Prostate gland (tissue), 2 donors: ENCODE results near the gene PITPNC1. TPM values are rescaled to one million over a fixed set of nuclear protein-coding genes. Genes with fewer than 3 reads are reported as not detected.
"Not testable (repeated sequence)": the region's sequence is repeated elsewhere in the genome, so short reads cannot be mapped to it uniquely, and the experiment has no call there.

Experiments used
- DNase-seq: peaks from one replicate; pipeline ENCODE4 v3.0.0-alpha.2; 2019; ENCODE audit warnings: low spot score
- H3K27ac ChIP-seq, 2 donors: fragments of 200-600 bp; sonication (generic); 2 replicates each; pipeline ENCODE4 v1.5.1; 2017 to 2019
- H3K27me3 ChIP-seq: fragments of 200-600 bp; sonication (generic); replicated peaks from 2 replicates; pipeline ENCODE4 v1.5.1; 2019; ENCODE audit not compliant: insufficient read depth
- H3K36me3 ChIP-seq, 2 donors: fragments of 200-600 bp; sonication (generic); 1 replicate in 1 of 2; 2 replicates in 1 of 2; pipeline versions ENCODE4 v1.5.1 to v1.8.1; 2017 to 2019
- H3K4me1 ChIP-seq: fragments of 200-600 bp; sonication (generic); replicated peaks from 2 replicates; pipeline ENCODE4 v1.5.1; 2019
- H3K4me3 ChIP-seq, 2 donors: fragments of 200-600 bp; sonication (generic); 2 replicates each; pipeline ENCODE4 v1.5.1; 2017 to 2019
- H3K9me3 ChIP-seq: fragments of 200-600 bp; sonication (generic); 2 replicates; pipeline ENCODE4 v1.5.1; 2017
- CTCF ChIP-seq, 4 experiments: fragments of 200-600 bp in 2 of 4; fragments of 450-650 bp in 2 of 4; sonication (generic) in 2 of 4; IDR thresholded peaks; 1 replicate in 3 of 4; 2 replicates in 1 of 4; pipeline ENCODE4 v1.5.1; 2016 to 2019; ENCODE audit warnings: antibody characterized with exemption in 4 of 4, mild to moderate bottlenecking in 2 of 4, moderate library complexity in 2 of 4
- POLR2A ChIP-seq: fragments of 450-650 bp; IDR thresholded peaks from one replicate; pipeline ENCODE4 v1.6.1; 2016; ENCODE audit warnings: antibody characterized with exemption, mild to moderate bottlenecking
- POLR2AphosphoS5 ChIP-seq: sonication (generic); formaldehyde crosslinking; IDR thresholded peaks from one replicate; pipeline ENCODE4 v1.6.1; 2017; ENCODE audit warnings: antibody characterized with exemption
- WGBS: methylation state at CpG from one replicate; pipeline ENCODE4 v1.1.5; 2018; 5-methylcytosine and 5-hydroxymethylcytosine counted together
- intact Hi-C: fragments of 100-400 bp; cut with DNase I; formaldehyde crosslinking; loops from one replicate; pipeline ENCODE4 v1.14.2; 2022
- total RNA-seq, 2 donors: library from RNA; depleted of rRNA; stranded (reverse); fragments of >200 nt; gene quantifications; one replicate each; pipeline ENCODE4 v1.1.0, GENCODE V29; 2016

PITPNC1 gene
- total RNA-seq, 2 donors from 2014 or later = 10.1 to 12.9 TPM

- WGBS = 95% methylated on average over 4 of the region's 4 CpGs
- no peak for TF ChIP-seq POLR2A
- no peak for TF ChIP-seq CTCF (IDR thresholded peaks at IDR 0.05)
- TF ChIP-seq POLR2AphosphoS5 = no peak
- DNase-seq = no peak
- H3K9me3 ChIP-seq = no peaks in the 10 kb centered on the region
- no peak overlapping the region for H3K27ac ChIP-seq
- H3K4me3 ChIP-seq = no peak overlapping the region
- no peaks in the 10 kb centered on the region for H3K27me3 ChIP-seq
- H3K4me1 ChIP-seq = no peaks in the 10 kb centered on the region
- H3K36me3 ChIP-seq = no peaks in the 10 kb centered on the region
- intact Hi-C loops = no loop called here
Observed at GRCh38 chr17:67422897-67423296, 45.8 kb downstream of the PITPNC1 start.

- WGBS = 98% methylated on average over 5 of the region's 5 CpGs
- no peak overlapping the region for H3K27ac ChIP-seq
- intact Hi-C loops = no loop called here
Observed at GRCh38 chr17:67425571-67426160, 48.6 kb downstream of the PITPNC1 start.

GRCh38 chr17:67427424-67427823, 50.3 kb downstream of the PITPNC1 start:
- H3K4me1 ChIP-seq = no peaks in the 10 kb centered on the region
- H3K27ac ChIP-seq = no peak overlapping the region
- H3K4me3 ChIP-seq = no peak overlapping the region
- 93% methylated on average over 4 of the region's 4 CpGs for WGBS
- H3K9me3 ChIP-seq = no peaks in the 10 kb centered on the region
- no peaks in the 10 kb centered on the region for H3K27me3 ChIP-seq
- no peak for TF ChIP-seq CTCF (IDR thresholded peaks at IDR 0.05)
- DNase-seq = no peak
- no peaks in the 10 kb centered on the region for H3K36me3 ChIP-seq
- intact Hi-C loops = no loop called here

More at GRCh38 chr17:67425571-67426160, 48.6 kb downstream of the PITPNC1 start:
- Histone ChIP-seq H3K4me3 (no peak overlapping the region), H3K36me3 (no peaks in the 10 kb centered on the region), H3K27me3 (no peaks in the 10 kb centered on the region), H3K9me3 (no peaks in the 10 kb centered on the region), H3K4me1 (no peaks in the 10 kb centered on the region)
- no peak for DNase-seq
- no peak for TF ChIP-seq CTCF (IDR thresholded peaks at IDR 0.05)
- no peak for TF ChIP-seq POLR2A
- TF ChIP-seq POLR2AphosphoS5 = no peak

- intact Hi-C loops, DNase-seq, H3K4me1 ChIP-seq, H3K36me3 ChIP-seq, H3K4me3 ChIP-seq, H3K27me3 ChIP-seq, H3K27ac ChIP-seq, H3K9me3 ChIP-seq: not testable (repeated sequence)
- WGBS = 91% methylated on average over 4 of the region's 4 CpGs
Observed at GRCh38 chr17:67430515-67430914, 53.4 kb downstream of the PITPNC1 start.

GRCh38 chr17:67431249-67432015, 54.4 kb downstream of the PITPNC1 start:
- H3K9me3 ChIP-seq = no peaks in the 10 kb centered on the region
- no peak overlapping the region for H3K4me3 ChIP-seq
- no peak for TF ChIP-seq POLR2A
- TF ChIP-seq CTCF (IDR thresholded peaks at IDR 0.05) = no peak
- TF ChIP-seq POLR2AphosphoS5 = no peak
- DNase-seq = no peak
- H3K27me3 ChIP-seq = no peaks in the 10 kb centered on the region
- intact Hi-C loops = no loop called here
- no peaks in the 10 kb centered on the region for H3K36me3 ChIP-seq
- H3K4me1 ChIP-seq = no peaks in the 10 kb centered on the region
- WGBS = 60% methylated on average over 9 of the region's 9 CpGs
- no peak overlapping the region for H3K27ac ChIP-seq
